A673 (cell line): ENCODE results near the gene NHSL1. TPM values are rescaled to one million over a fixed set of nuclear protein-coding genes. Genes with fewer than 3 reads are reported as not detected.

Experiments used
- BruUV-seq: library from RNA; stranded (reverse); fragments of 400-500 nt; replicated peaks from 2 replicates; lab custom pipeline; 2021; lab: Mats Ljungman, UMichigan
- CTCF ChIA-PET: fragments of 300-600 bp; sonication (Branson Sonifier 250); formaldehyde crosslinking; loops from one replicate; lab custom pipeline; 2022; ENCODE audit warnings: antibody characterized with exemption; lab: Charles Lee
- POLR2A ChIA-PET: fragments of 300-600 bp; sonication (Branson Sonifier 250); formaldehyde crosslinking; loops from one replicate; lab custom pipeline; 2022; ENCODE audit warnings: antibody characterized with exemption; ENCODE audit not compliant: low non-redundant PET; lab: Charles Lee
- DNase-seq: peaks from one replicate; pipeline ENCODE4 v3.0.0-alpha.2; 2015; ENCODE audit warnings: low spot score
- H3K27ac ChIP-seq: fragments of 200-600 bp; sonication (generic); 2 replicates; pipeline ENCODE4 v1.5.1; 2016; ENCODE audit warnings: mixed run types, low read depth, mild to moderate bottlenecking, mixed read lengths, antibody characterized with exemption, low read length; ENCODE audit not compliant: poor library complexity, severe bottlenecking
- H3K27me3 ChIP-seq: fragments of 200-600 bp; sonication (generic); replicated peaks from 2 replicates; pipeline ENCODE4 v1.6.1; 2017; ENCODE audit warnings: mixed run types, low read depth, mild to moderate bottlenecking, mixed read lengths, antibody characterized with exemption, low read length; ENCODE audit not compliant: insufficient read depth, poor library complexity
- H3K36me3 ChIP-seq: fragments of 200-600 bp; sonication (generic); 2 replicates; pipeline ENCODE4 v1.6.1; 2016; ENCODE audit warnings: mixed run types, mild to moderate bottlenecking, mixed read lengths, antibody characterized with exemption, low read length; ENCODE audit not compliant: insufficient read depth, poor library complexity, severe bottlenecking
- H3K4me1 ChIP-seq: fragments of 200-600 bp; sonication (generic); 2 replicates; pipeline ENCODE4 v1.6.1; 2017; ENCODE audit warnings: mixed run types, mild to moderate bottlenecking, mixed read lengths, antibody characterized with exemption, low read length; ENCODE audit not compliant: insufficient read depth, poor library complexity, severe bottlenecking
- H3K4me3 ChIP-seq: fragments of 200-600 bp; sonication (generic); 2 replicates; pipeline ENCODE4 v1.5.1; 2016; ENCODE audit warnings: low read depth, mixed run types, mild to moderate bottlenecking, mixed read lengths, low read length; ENCODE audit not compliant: poor library complexity, severe bottlenecking
- H3K9me3 ChIP-seq: fragments of 200-600 bp; sonication (generic); 2 replicates; pipeline ENCODE4 v1.6.1; 2016; ENCODE audit warnings: mixed run types, low read depth, mild to moderate bottlenecking, mixed read lengths, antibody characterized with exemption, low read length; ENCODE audit not compliant: poor library complexity, severe bottlenecking
- CTCF ChIP-seq: fragments of 300-800, 200-600 bp; sonication (generic); conservative IDR thresholded peaks from 2 replicates; pipeline ENCODE4 v1.5.1; 2017; ENCODE audit warnings: low read depth, mild to moderate bottlenecking, antibody characterized with exemption, low read length, moderate library complexity, mixed read lengths
- EZH2 ChIP-seq: fragments of 200-600 bp; sonication (generic); IDR thresholded peaks from 2 replicates; pipeline ENCODE4 v1.6.1; 2017; ENCODE audit warnings: borderline replicate concordance, low read depth, mild to moderate bottlenecking, mixed read lengths, antibody characterized with exemption, low read length; ENCODE audit not compliant: poor library complexity, severe bottlenecking
- intact Hi-C: fragments of 100-400 bp; cut with micrococcal nuclease; formaldehyde crosslinking; loops from one replicate; pipeline ENCODE4 v1.10.0; 2022; ENCODE audit not compliant: unreplicated experiment
- total RNA-seq: library from RNA; stranded (reverse); gene quantifications from 2 replicates; pipeline ENCODE4 v1.2.3, GENCODE V29; 2021

NHSL1 gene
- total RNA-seq, 1 experiment from 2014 or later = 33.1 TPM

GRCh38 chr6:138541823-138542481 lies 42.7 kb upstream of the NHSL1 start:
- intact Hi-C loops = loop anchor here (2.0 kb wide), 1 partner anchor 15 kb away; no protein-coding TSS in a partner anchor
- H3K36me3 ChIP-seq = no peaks in the 10 kb centered on the region
- DNase-seq = peak; percentile 95
- peak overlapping the region; percentile 73 for H3K27ac ChIP-seq
- CTCF ChIA-PET = no interaction called here
- peak overlapping the region; percentile 1 for H3K4me3 ChIP-seq
- POLR2A ChIA-PET = interaction anchor here (0.6 kb wide), 1 partner anchor 18 kb away, joined by 4 read pairs; no protein-coding TSS in a partner anchor
- H3K9me3 ChIP-seq = no peaks in the 10 kb centered on the region
- no peak for TF ChIP-seq CTCF
- TF ChIP-seq EZH2 = no peak
- H3K27me3 ChIP-seq = no peaks in the 10 kb centered on the region
- H3K4me1 ChIP-seq = peaks cover 72% of the 10 kb centered on the region
- no TSS peak for BruUV-seq

GRCh38 chr6:138540468-138540867 lies 41.2 kb upstream of the NHSL1 start:
- intact Hi-C loops = loop anchor here (2.0 kb wide), 1 partner anchor 14 kb away; no protein-coding TSS in a partner anchor
- POLR2A ChIA-PET = no interaction called here
- Histone ChIP-seq H3K4me1 (peaks cover 61% of the 10 kb centered on the region), H3K9me3 (no peaks in the 10 kb centered on the region), H3K27me3 (no peaks in the 10 kb centered on the region), H3K36me3 (no peaks in the 10 kb centered on the region), H3K27ac (no peak overlapping the region), H3K4me3 (no peak overlapping the region)
- no peak for TF ChIP-seq CTCF
- no peak for TF ChIP-seq EZH2
- CTCF ChIA-PET = no interaction called here
- DNase-seq = no peak
- no TSS peak for BruUV-seq

- no TSS peak for BruUV-seq
- H3K4me3 ChIP-seq = no peak overlapping the region
- ChIA-PET POLR2A (no interaction called here), CTCF (no interaction called here)
- no peaks in the 10 kb centered on the region for H3K27me3 ChIP-seq
- peaks cover 56% of the 10 kb centered on the region for H3K4me1 ChIP-seq
- TF ChIP-seq CTCF = no peak
- no peak for TF ChIP-seq EZH2
- no peak overlapping the region for H3K27ac ChIP-seq
- no peaks in the 10 kb centered on the region for H3K36me3 ChIP-seq
- no peaks in the 10 kb centered on the region for H3K9me3 ChIP-seq
- DNase-seq = no peak
- intact Hi-C loops = loop anchor here (2.0 kb wide), 1 partner anchor 13 kb away; no protein-coding TSS in a partner anchor
Observed at GRCh38 chr6:138539876-138540275, 40.6 kb upstream of the NHSL1 start.
